ENCODE results near the gene TPCN1.
A peak's percentile ranks its signal among the peaks of the same experiment; 100 is the strongest.

Gene TPCN1

DNA sequence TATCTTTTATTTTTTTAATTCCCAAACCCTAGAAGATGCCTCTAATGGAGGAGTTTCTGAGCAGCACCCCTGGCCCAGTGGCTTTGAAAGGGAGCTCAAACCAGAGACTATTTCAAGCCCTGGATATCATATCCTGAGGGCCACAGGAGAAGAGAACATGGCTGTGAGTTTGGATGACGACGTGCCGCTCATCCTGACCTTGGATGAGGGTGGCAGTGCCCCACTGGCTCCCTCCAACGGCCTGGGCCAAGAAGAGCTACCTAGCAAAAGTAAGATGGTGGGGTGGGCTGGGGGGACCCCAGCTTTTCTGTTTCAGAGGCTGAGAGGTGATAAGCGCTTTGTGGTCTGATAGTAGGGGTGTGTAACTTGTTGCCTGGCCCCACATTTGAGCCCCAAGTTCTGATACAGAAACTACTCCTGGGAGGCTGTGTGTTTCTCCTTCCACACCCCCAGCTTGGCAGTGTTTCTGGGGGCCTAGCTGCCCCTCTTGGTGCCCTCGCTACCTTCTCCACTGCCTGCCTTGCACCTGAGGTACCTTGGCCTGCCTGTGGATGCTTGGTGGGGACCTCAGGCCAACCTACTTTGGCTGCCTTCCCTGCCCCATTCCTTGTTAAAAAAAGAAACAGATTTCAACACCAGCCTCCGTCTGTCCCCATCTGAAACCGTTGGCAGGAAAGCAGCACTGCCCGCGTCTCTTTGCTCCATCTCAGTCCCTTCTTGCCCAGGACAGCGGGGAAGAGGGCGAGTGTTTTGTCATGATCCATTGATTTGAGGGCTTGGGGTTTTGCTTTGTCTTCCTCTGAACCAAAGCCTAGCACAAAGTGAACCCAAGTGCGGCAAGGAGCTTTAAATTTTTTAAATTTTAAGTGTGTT, 5.7 kb downstream of the TPCN1 start:
- no peak for DNase-seq

DNA sequence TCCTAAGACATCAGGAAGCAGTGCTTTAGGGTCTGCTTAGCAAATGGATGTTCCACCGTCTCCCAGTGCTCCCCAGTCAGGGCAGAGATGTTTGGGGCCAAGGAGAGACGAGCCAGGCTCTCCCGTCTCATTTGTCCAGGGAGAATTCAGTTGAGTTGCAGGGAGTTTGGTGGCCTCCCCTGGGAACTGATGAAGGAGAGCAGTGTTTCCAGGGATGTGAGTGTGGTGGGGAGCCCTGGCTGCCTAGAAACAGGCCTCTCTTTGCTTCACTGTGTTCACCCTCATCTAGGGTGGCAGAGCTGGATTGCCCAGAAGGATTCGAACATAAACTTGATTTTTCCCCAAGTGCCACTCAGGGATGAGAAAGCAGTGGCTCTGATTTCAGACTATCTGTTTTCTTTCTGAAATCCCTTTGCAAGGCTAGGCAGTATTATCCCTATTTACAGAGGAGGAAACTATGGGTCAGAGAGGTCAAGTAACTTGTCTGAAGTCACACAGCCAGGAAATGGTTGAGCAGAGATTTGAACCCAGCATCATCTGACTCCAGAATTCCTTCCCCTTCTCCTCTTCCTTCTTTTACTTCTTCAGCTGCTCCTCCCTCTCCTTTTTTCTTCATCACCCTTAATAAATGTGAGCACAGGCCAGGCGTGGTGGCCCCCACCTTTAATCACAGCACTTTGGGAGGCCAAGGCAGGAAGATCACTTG, 6.6 kb downstream of the TPCN1 start:
- no peak for DNase-seq

DNA sequence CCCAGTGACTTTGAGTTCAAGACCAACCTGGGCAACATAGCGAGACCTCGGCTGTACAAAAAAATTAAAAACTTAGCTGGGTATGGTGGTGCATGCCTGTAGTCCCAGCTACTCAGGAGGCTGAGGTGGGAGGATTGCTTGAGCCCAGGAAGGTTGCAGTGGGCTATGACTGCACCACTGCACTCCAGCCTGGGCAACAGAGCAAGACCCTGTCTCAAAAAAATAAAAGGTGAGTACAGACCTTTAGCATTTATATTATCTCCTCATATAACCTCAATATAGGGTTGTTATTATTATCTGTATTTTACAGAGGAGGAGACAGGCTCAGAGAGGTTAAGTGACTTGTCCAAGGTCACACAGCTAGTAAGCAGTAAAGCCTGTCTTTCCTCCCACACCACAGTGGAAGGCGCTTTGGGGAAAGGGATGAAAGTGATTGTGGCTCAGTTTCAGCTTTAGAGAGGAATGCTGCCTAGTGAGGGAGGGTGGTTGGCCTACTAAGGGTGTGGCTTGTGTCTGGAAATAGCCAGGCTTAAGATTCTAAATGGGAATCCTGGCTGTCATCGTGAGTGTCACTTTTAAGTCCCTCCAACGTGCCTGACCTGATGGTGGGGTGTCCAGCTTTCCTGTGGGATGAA, 7.2 kb downstream of the TPCN1 start:
- no peak for DNase-seq

DNA sequence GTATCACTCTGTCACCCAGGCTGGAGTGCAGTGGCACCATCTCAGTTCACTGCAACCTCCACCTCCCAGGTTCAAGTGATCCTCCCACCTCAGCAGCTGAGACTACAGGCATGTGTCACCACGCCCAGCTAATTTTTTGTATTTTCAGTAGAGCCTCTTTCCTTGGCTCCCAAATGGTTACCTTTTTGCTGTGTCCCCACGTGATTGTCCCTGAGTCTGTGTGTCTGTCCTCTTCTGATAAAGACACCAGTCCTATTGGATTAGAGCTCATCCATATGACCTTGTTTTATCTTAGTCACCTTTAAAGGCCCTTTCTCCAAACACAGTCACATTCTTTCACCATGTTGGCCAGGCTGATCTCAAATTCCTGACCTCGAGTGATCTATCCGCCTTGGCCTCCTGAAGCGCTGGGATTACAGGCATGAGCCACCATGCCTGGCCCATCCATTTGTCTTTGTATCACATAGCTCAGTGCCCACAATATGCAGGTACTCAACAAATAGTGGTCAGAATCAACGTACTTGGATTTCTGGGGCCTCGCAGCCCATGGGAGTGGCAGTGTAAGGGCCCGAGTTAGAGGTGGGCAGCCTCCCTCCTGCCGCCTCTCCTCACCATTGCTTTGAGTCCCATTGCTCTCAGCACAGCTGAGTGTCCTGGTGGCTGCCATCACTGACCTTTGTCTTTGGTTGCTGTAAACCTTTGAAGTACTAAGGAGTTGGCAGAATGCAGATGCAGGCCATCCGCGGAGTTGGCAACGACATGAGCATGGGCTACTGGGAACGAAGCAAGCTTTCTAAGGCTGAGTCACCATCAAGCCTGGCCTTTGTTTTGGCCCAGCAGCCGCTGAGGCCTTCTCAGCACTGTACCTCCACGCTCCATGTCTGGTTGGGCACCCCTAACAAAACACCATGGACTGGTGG, 9.3 kb downstream of the TPCN1 start:
- DNase-seq: no peak

DNA sequence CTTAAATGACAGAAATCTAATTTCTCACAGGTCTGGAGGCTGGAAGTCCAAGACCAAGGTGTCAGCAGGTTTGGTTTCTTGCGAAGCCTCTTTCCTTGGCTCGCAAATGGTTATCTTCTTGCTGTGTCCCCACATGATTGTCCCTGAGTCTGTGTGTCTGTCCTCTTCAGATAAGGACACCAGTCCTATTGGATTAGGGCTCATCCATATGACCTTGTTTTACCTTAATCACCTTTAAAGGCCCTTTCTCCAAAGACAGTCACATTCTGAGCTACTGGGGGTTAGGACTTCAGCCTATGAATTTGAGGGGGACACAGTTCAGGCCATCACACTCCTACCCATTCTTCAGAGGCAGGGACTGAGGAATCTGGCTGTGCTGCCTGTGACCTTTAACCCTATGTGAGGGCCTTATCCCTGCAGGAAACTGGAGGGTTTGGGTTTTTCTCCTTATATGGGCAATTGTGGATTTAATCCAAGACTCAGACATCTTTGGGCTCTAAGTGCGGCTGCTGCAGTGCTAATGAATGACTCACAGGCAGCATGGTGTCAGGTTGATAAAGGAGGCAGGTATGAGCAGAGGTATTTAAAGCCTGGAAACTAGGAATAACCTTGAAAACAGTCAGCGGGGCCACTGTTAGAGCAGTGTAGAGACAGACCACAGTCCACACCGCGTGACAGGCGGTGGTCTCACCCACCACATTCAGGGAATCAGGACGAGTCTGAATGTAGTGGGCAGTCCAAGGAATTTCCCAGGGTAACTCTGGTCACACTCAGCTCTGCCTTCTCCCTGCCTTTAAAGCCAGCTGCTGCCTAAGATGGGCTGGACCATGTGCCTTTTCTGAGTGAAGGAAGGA, 10.2 kb downstream of the TPCN1 start:
- DNase-seq: no peak

DNA sequence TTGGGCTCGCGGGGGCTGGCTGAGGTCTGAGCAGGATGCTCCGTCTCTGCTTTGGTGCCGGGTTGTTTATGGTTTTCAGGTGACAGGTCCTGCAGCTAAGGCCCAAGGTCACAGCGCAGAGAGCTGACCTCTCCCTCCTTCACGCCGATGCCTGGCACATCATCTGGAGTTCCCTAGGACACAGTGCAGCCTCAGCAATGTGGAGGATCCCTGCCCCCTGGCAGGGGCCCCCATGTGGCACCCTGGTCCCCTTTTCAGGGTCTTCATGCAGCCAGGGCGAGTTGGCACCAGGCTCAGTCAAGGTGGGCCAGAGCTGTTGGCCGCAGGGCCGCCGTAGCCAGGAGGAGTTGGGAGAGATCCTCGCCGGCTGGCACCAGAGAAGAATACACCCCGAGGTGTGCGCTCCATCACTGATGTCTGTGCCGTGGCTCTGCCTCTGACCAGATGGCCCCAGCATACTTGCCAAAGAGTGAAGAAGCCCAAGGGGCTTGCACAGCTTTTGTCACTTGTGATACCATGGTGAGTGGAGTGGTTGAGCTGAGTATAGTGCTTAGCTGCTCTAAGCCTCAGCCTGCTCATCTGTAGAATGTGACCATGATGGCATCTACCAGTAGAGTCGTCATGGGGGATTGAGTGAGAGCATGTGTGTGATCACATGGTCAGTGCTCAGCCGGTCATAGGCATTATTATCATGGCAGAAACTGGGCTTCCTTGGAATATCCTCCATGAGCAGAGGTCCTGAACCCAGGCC, 11.0 kb downstream of the TPCN1 start:
- DNase-seq: no peak

DNA sequence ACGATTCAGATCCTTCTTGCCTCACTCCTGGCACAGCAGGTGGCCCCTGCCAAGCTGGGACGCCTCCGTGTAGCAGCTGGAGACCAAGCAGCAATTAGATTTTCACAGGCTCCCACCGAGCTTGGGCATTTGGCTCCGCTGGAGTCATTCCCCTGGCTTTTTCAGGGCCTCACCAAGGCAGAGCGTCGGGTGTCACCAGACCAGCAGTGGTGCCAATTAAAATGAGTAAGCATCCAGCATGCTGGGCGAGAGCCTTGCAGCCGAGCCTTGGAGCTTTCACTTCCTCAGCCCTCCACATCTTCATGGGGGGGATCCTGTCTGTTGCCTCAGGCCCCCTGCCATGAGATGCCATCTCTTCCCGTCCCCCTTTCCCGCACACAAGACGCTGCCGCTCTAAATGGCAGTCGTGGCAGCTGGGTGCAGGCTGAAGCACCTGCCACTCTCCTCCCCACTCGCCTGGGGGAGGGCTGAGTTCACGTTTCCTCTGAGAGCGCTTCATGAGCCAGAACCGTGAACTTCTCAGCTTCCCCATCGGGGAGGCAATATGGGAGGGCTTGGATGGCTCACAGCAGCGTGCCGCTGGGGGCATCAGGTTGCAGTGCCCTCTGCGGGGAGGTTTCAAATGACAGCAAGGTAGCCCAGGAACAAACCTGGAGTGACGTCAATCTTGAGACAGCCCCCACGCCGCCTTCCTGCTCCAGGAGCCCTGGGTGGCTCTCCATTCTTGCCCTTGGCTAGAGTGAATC, 11.7 kb downstream of the TPCN1 start:
- peak; percentile 71 for DNase-seq

DNA sequence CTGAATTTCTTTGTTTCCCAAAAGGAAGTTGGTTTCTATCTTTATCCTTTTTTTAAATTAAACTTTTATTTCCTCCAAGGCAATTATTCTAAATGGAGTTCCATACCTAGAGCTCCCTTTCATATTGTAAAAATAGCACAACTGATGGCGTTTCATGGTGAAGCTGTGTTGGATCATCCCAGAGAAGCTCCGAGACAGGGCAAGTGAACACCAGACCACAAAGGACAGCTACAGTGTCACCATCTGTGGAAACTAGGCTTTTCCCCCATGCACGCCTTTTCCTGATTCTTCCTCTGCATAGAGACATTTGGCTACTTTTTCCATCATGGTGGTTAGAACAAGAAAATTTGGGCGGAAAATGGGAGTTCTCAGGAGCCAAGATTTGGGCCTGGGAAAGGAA, 12.7 kb downstream of the TPCN1 start:
- DNase-seq: no peak

DNA sequence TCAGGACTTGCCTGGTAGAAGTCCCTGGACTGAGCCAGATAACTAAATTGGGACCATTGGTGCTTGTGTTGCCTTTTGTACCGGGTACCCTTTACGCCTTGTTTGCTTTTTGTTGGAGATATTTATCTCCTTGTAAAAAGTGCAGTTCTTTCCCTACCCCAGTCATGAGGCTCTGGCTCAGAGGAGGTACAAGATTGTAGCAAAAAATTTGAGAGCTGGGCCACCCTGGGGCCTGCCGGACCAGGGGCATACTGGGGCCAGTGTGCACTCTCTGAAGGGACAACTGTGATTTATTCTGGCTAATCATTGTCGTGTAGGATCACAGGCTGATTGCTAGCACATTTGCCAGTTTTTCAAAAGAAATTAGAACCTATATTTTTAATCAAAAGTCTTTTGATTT, 13.2 kb downstream of the TPCN1 start:
- no peak for DNase-seq

DNA sequence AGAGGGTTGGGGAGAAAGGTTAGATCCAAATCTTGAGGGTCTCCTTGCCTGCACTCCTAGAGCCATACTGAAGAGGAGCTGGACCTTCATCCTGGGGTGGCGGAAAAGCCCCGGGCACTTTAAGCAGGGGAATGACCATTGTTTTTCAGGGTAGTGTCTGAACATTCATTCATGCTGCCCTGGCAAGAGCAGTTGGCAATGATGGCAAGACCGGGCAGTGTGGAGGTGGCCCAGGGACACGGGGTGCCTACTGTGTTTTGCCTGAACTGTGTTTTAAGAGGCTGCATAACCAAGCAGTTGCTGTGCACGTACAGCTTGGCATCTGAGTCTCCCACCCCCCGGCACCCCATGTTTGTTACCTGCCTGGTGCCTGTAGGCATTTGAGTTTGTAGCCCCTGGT, 14.7 kb downstream of the TPCN1 start:
- DNase-seq: no peak

DNA sequence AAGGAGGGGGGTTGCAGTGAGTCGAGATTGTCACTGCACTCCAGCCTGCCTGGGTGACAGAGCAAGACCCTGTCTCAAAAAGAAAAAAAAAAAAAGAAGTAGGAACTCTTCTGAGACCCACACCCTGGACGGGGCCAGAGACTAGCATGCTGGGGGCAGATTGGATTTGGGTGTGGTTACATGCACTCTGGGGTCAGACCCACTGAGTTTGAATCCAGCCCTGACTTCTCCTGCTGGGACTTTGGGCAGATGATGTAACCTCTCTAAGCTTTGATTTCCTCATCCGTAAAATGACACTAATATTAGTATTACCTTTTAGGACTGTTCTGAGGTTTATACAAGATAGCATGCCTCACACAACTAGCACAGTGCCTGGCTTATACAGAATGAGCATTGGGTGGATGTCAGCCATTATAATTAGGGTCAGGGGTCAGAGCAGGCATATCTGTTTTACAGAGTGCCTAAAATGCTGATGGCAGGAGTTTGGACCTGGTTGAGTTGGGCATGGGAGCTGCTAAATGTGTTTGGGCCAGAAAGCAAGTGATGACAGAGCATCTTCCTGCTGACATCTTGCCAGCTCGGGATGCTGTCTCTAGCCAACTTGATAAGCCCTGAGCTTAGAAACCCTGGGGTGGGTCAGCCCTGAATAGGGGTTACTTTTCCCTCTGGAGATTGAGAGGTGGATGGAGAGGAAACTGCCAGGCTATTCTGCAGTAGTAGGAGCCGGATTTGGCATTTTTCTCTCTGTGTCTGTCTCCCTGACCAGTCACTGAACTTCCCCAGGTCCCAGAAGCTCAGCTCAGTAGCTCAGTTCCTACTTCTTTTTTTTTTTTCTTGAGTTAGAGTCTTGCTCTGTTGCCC, 15.5 kb downstream of the TPCN1 start:
- DNase-seq: no peak

DNA sequence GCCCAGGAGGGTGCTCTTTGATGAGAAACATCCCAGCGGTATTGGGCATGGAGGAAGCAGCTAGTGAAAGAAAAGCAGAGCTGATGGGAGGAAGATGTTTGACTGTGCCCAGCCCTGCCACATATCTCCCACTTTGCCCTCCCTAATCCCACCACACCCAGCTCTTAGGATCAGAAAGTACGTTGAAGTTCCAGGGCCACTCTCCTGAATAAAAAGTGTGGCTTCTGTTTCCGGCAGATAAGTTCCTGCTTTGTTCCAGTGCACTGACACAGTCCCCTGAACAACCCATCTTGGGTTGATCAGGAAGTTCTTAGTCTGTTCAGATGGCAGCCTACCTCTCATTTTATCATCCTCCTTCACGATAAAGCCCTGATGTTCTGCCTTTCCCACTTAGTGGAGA, 16.5 kb downstream of the TPCN1 start:
- DNase-seq: no peak

DNA sequence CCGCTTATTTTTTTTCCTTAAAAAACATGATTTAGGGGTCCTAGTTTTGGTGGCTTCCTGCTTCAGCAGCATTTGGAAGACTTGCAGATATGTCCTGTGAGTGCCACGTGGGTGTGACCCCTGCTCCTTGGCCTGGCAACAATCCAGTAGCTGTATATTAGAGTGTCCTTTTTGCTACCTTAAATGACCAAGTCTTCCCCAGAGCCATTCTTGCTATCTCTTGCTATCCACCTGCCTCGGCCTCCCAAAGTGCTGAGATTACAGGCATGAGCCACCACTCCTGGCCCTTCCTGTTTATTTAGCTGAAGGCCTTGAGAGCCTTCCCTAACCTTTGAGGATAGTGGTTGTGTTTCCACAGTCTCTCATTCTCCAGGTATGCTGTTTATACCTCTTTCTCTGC, 17.0 kb downstream of the TPCN1 start:
- DNase-seq: no peak

DNA sequence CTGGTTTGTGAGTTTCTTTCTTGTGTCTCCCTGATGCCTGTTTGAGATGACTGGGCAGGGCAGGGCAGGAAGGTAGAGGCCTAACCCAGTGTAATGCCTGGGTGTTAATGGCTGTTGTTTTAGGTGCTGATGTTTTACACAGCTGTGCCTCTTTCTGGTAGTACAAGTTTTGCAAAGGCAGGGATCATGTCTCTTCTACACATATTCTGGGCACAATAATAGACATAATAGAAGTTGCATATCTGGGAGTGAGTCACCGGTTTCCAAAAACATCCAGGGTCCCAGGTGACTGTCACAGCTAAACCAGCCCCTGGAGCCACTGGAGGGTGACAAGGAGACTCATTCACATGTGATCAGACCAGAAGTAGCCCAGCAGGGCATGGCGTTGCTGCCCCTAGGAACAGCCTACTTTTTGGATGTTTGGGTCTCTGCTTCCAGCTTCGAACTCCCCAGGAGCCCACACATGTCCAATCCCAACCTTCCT, 18.1 kb downstream of the TPCN1 start:
- no peak for DNase-seq

DNA sequence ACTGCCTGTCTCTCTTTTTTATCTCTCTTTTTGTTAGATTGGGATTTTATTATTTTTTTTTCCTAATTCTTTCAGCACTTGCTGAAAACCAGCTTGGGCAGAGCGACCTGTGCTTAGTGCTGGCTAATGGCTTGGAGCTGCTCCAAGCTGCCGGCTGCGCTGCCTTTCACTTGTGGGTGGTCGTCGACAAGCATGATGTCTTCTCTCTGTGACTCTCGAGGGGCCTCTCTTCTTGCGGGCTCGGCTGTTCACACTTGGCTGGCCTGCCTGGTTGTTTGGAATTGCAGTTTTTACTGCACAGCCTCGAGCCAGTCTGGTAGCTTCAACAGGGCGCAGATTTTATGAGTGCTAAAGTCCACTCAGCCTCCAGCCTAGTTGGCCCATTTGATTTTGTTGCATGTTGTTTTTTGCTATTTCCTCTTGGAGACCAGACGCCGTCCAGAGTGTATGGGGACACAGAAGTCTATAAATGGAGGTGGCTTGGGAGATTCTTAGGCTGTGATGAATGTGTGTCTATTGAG, 18.6 kb downstream of the TPCN1 start:
- DNase-seq: no peak

DNA sequence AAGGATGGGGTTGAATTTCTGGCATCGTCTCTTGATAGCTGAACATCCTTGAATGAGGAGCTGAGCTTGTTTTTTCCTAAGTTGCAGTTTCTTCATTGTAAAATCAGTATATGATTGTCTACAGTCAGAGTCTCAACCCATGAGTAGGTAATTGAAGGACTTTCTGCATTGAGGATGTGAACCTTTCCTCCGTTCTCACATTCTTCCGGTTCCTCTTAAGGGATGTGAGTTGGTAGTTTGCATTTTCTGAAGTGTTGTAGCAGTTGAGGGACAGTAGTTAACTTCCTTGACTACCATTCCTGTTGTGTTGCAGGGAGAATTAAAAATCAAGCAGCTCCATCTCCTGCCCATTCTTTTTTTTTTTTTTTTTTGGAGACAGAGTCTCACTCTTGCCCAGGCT, 19.1 kb downstream of the TPCN1 start:
- no peak for DNase-seq

DNA sequence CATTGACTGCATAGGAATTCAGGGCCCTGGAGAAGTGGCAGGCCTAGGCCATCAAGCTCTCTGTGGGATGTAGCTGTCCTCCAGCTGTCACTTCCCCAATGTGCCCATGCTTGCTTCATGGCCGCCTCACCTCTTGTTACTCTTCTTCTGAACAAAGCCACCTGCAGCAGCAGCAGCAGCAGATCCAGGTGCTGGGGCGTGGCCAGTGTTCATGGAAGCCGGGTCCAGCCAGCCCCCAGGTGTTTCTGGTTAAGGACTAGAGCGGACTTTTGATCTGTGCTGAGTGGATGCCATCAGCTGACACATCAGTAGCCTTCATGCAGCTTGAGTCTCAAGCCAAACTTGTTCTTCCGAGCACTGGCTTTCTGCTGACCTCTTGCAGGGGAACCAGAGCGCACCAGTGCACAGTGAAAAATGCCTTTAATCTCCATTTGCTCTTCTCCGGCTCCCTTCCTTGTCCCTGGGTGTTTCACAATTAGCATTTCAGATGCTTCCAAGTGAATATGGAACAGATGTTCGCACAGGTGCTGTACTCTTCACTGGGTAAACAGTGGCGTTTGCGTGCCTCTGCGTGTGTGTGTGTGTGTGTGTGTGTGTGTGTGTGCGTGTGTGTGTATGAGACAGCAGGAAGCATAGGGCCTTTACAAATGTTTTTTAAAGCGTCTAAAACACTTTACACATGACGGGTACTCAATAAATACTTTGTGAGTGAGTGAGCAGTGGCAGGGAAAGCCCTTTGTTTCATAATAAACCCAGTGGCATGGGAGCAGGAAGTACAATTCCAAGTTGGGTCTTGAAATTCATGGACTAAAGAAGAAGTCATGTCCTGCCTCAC, 20.1 kb downstream of the TPCN1 start:
- no peak for DNase-seq

DNA sequence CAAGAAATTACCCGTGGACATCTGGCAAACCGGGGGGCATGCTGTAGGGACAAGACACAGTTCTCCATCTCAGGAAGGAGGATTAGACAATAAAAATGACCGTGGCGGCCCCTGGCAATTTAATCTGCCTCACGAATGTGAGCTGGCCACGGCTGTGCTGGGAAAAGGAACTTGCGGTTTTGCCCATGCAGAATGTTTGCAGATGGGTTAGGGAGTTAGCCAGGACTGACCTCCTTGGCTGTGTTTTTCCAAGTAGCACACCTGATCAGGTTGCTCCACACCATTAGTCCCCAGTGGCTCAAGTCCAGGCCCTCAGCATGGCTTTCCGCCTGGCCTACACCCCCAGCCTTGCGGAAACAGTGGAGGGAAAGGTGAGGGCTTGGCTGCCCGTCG, 20.8 kb downstream of the TPCN1 start:
- DNase-seq: no peak
